GM12892 (cell line): ENCODE measurements around the gene KIF17.

Experiments used
- DNase-seq: peaks from one replicate; pipeline ENCODE4 v3.0.0; 2011; ENCODE audit not compliant: insufficient read length
- FAIRE-seq: peaks from 2 replicates; lab custom pipeline; 2011; peaks lifted over from hg19 to GRCh38; lab: Jason Lieb, UNC
- POLR2A ChIP-seq: IDR thresholded peaks from 2 replicates; pipeline ENCODE4 v1.6.1; 2011; ENCODE audit warnings: low read depth, low read length, control low read depth
- POLR2AphosphoS5 ChIP-seq: IDR thresholded peaks from 2 replicates; pipeline ENCODE4 v1.6.1; 2011; ENCODE audit warnings: low read depth, low read length, control low read depth
- TAF1 ChIP-seq: IDR thresholded peaks from 2 replicates; pipeline ENCODE4 v1.6.1; 2011; ENCODE audit warnings: low read depth, mild to moderate bottlenecking, control low read depth, low read length, borderline replicate concordance

The KIF17 gene

DNA sequence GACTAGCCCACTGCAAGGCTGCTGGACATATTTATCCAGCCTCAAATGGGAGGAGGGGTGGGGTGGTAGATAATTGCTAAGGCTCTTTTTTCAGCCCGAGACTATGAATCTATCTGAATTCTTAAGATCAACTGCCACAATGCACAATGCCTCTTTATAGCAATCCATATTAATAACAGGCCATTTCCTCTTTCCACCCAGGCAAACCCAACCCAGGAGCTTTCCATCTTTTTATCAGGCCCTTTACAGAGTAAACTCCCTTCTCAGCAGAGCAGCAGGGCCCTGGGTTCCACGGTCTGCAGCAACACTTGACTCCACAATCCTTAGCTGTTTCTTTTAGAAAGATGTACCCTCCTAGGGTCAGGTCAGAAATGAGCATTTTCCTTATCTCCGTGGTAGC lies 57.4 kb downstream of the KIF17 start:
- FAIRE-seq, result peak; percentile 76
- no peak for TF ChIP-seq TAF1
- no peak for TF ChIP-seq POLR2A
- TF ChIP-seq POLR2AphosphoS5, result no peak
- DNase-seq, result no peak

DNA sequence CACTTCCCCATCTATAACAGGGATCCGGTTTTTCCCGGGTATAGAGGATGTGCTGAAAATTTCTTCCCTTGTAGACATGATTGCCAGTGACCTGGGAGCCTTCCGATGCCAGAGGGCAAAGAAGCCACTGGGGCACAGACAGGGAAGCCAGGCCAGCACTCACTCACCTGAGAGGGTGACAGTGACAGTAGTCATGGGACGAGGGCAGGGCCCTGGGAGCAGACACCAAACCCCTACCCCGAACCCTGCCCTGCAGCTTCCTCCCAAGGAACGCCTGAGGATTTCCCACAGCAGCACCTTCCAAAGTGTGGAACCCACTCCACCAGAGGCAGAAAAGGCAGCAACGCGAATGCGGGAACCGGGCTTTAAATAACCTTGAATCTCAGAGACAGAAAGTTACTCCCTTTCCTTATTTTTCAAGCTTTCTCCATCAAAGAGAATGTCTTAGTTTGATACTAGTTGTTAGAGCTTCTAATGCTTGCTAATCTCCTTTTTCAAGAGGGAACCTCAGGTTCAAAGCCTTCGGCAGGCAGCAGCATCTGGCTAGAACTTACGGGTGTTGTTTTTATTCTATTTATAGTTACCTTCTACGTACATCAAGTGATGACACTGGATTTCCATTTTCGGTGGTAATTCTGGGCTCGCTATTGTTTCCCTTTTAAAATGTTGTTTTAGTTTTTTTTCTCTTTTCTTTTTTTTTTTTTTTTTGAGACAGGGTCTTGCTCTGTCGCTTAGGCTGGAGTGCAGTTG lies 59.5 kb downstream of the KIF17 start:
- FAIRE-seq (no peak), DNase-seq (no peak)
- no peak for TF ChIP-seq TAF1
- TF ChIP-seq POLR2AphosphoS5, result no peak
- TF ChIP-seq POLR2A, result no peak

DNA sequence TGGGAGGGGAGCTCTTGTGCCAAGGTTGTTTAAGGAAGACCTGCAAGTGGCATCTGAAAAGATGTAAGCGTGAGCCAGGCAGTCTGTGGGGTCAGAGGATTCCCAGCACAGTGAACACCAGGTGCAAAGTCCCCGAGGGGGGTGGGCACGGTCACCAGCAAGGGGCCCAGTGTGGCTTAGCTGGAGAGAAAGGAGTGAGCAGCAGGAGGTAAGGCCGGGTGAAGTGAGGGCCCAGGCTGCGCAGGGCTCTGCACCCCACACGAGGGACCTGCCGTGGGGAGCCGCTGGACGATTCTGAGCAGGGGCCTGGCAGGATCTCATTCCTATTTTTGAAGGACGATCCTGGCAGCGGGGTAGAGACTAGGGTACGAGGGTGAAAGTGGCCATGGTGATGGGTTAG lies 60.8 kb downstream of the KIF17 start:
- DNase-seq (no peak), FAIRE-seq (no peak)
- no peak for TF ChIP-seq POLR2A
- no peak for TF ChIP-seq TAF1

DNA sequence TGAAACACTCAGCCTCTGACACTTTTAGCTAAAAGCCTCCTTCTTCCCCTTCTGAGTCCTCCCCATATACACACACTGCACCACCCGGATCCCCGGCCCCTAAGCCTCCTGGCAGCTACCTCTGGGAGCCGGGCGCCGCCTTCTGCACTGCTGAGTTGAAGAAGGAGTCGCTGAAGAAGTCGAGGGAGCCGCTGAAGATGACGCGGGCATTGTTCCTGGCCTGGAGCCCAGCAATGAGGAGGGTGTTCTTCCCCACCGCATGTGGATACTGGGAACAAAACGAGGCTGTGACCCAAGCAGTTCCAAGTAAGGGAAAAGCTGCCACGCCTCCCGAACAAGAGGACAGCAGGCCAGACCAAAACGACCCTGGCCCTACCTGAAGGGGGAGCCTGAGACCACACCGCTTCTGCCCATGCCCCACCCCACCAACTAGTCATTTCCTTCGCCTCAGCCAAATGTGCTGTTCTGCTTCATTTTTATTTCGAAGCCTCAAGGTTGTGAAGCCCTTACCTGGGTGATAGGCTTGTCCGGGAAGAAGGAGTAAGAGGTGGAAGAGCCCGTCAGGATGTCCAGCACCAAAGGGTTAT lies 63.6 kb downstream of the KIF17 start:
- FAIRE-seq (no peak), DNase-seq (no peak)
- TF ChIP-seq POLR2AphosphoS5 (no peak), TAF1 (no peak), POLR2A (no peak)

DNA sequence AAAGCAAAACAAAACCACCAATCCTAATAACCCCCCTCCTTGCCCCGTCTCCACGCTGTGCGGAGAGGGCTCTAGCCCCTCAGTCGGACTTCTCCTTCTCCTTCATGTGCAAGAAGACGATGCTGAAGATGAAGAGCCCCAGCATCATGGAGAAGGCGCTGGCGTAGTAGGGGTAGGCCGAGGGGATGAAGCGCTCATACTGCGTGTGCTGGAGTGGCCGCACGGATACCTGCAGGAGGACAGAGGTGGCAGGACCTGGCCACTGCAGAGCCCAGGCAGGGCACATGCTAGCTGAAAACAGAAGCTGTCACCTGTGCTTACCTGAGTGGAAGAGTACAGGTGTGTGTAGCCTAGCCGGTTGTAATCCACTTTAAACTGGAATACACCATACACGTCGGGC lies 65.5 kb downstream of the KIF17 start:
- DNase-seq, result no peak
- FAIRE-seq, result no peak
- TF ChIP-seq TAF1 (no peak), POLR2A (no peak), POLR2AphosphoS5 (no peak)

DNA sequence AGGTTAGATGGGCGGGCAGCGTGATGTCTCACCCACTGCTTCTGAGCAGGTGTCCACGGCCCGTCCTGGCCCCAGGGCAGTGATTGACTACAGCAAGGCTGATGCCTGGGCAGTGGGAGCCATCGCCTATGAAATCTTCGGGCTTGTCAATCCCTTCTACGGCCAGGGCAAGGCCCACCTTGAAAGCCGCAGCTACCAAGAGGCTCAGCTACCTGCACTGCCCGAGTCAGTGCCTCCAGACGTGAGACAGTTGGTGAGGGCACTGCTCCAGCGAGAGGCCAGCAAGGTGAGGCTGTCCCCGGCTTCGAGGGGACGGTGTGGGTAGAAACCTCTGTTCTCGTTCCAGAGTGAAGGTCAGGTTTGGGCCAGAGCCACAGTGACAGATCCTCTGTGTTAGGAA lies 68.9 kb downstream of the KIF17 start:
- no peak for TF ChIP-seq POLR2AphosphoS5
- TF ChIP-seq TAF1, result no peak
- no peak for TF ChIP-seq POLR2A
- DNase-seq (no peak), FAIRE-seq (no peak)

DNA sequence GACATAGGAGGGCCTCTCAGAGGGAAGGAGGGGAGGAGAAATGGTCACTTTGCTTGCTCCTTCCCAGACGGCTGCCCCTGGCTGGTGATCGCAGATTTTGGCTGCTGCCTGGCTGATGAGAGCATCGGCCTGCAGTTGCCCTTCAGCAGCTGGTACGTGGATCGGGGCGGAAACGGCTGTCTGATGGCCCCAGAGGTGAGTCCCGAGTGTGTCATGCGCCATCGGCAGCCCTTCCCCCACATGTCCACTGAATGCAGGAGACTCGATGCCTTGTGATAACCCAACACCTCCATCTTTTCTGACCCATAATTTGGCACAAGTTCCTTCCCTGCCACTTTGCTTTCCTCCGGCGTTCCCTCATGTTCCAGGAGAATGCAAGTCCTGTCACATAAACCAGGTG lies 69.4 kb downstream of the KIF17 start:
- no peak for DNase-seq
- FAIRE-seq, result no peak
- TF ChIP-seq TAF1 (no peak), POLR2AphosphoS5 (0 out of 2 replicates have a peak, but pooled peaks have one; percentile 14), POLR2A (peak; percentile 56; the same call in 1 of the 2 replicates)

DNA sequence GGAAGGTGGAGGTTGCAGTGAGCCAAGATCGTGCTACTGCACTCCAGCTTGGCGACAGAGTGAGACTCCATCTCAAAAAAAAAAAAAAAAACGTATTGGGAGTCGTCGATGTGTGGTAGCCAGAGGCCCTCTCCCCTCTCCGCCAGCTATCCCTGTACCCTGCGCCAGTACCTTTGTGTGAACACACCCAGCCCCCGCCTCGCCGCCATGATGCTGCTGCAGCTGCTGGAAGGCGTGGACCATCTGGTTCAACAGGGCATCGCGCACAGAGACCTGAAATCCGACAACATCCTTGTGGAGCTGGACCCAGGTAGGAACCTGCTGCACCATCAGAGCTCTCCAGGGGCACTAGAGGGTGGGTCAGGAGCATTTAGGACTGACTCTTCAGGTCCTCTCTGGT lies 72.4 kb downstream of the KIF17 start:
- FAIRE-seq, result no peak
- DNase-seq, result no peak
- TF ChIP-seq POLR2A (no peak), TAF1 (no peak), POLR2AphosphoS5 (no peak)

DNA sequence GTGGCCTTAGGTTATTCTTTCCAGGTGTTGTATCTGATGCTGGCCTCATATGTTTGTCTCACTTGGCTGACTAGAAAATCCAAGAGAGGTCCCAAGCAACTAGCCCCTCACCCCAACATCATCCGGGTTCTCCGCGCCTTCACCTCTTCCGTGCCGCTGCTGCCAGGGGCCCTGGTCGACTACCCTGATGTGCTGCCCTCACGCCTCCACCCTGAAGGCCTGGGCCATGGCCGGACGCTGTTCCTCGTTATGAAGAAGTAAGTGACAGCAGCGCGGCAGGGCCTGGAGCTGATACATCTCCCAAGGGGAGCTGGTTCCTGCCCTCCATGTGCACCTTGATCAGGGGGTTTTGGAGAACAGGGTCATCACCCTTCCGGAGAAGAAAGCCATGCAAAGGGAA lies 73.4 kb downstream of the KIF17 start:
- TF ChIP-seq POLR2AphosphoS5 (no peak), POLR2A (no peak), TAF1 (no peak)
- DNase-seq (no peak), FAIRE-seq (no peak)

DNA sequence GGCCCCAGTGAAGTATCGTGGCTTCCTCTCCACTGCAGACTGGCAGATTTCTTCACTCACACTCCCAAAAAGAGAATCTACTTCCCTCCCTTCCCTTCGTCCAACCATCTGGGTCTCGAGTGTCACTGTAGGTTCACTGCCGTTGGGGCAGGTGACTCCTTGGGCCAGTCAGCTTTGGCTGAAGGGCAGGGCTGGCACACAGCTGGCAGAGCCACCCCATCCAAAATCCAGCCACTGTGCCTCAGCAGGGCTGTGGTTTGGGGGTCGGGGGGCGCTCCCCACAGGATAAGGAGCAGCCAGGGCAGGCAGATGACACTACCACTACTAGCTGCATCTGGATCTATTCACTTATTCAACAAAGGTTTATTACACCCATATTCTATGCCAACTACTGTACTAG lies 74.7 kb downstream of the KIF17 start:
- FAIRE-seq (no peak), DNase-seq (no peak)
- TF ChIP-seq POLR2AphosphoS5 (no peak), POLR2A (no peak), TAF1 (no peak)

DNA sequence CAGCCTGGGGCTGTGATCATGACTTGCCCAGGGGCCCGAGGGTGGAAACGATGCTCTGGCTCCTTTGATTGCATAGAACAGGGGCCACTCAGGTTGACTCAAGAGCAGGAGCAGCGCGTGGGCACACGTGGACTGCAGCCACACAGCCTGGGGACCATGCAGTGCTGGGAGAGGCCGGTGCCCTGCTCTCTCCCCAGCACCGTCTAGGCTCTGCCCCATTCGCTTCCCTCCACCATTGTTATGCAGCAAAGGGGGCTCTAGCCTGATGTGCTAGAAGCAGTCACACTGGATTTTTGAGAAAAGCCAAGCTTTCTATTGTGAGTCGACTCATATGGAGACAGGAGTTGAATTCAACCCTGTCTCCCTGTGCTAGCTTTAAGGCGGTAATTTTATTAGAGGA lies 75.8 kb downstream of the KIF17 start:
- FAIRE-seq (no peak), DNase-seq (no peak)

DNA sequence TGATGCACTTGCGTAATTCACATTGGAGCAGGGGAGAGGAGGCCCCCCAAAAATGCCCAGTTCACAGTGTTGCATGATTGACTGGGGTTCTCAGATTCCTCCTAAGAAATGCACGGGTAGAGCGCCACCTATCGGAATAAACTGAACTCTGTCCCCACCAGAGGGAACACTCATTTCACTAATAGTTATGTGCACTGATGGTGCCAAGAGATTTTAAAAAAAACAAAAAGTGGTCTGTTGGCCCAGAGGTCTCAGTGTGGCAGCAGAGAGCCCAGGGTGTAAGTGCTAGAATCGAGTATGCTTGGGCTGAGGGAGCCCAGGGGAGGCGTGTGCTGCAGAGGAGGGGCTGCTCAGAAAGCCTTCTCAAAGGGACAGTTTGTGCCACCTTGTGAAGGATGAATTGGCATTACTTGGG lies 77.6 kb downstream of the KIF17 start:
- DNase-seq (peak; percentile 47), FAIRE-seq (peak; percentile 73)
- TF ChIP-seq POLR2A, result no peak
- no peak for TF ChIP-seq TAF1
- TF ChIP-seq POLR2AphosphoS5, result no peak

More for the DNA sequence above, 75.8 kb downstream of the KIF17 start:
- TF ChIP-seq POLR2AphosphoS5, result no peak
- TF ChIP-seq POLR2A, result no peak
- no peak for TF ChIP-seq TAF1

DNA sequence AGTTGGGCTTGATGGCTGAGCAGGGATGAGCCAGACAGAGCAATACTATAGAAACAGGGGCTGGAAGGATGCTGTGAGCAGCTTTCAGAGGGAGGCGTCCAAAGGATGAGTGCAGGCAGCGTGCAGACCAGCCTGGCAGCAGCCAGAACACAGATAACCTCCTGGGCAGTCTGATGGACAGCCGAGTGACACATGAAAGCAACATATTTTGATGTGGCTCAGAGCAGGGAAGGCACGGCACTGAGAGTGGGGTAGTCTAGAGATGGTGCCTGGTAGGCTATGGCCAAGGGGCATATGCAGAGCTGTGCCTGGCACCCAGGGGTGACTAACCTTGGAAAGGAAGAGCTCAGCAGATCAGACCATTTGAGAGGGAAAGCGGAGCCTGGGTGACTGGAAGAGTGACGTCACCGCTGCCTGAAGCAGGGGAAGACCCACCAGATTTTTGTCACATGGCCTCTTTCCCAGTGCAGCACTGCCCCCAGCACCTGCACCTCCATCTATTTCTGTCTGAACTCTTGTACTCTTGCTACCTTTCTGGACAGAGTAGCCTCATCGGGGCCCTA lies 80.9 kb downstream of the KIF17 start:
- no peak for TF ChIP-seq POLR2A
- no peak for TF ChIP-seq TAF1
- TF ChIP-seq POLR2AphosphoS5, result no peak
- no peak for DNase-seq
- no peak for FAIRE-seq
